Measurements from ENCODE around the gene HES4. TPM values are rescaled to one million over a fixed set of nuclear protein-coding genes. Genes with fewer than 3 reads are reported as not detected.

Gene HES4
- total RNA-seq, 1 experiment from 2014 or later, result 233 TPM

DNA sequence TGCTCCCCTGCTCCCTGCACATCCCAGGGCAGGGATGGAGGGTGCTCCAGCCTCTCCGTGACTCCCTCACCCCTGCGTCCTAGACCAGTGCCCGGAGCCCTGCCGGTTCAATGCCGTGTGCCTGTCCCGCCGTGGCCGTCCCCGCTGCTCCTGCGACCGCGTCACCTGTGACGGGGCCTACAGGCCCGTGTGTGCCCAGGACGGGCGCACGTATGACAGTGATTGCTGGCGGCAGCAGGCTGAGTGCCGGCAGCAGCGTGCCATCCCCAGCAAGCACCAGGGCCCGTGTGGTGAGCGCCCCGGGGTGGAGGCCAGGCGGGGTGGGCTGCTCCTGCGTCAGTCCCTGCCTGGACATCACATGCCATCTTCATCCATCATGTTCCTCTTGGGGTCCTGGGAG, 42.0 kb upstream of the HES4 start:
- H2AFZ ChIP-seq (ENCODE audit: low read length), result no peak overlapping the region
- H3K4me3 ChIP-seq (ENCODE audit: low read length), result no peak overlapping the region
- H3K36me3 ChIP-seq (ENCODE audit: low read depth, low read length), result peaks cover 58% of the 10 kb centered on the region
- H3K4me2 ChIP-seq (ENCODE audit: low read length), result no peak overlapping the region
- H3K27ac ChIP-seq (ENCODE audit: low read length), result no peak overlapping the region
- intact Hi-C loops (cut with micrococcal nuclease), result no loop called here
- POLR2A ChIA-PET (ENCODE audit: unreplicated experiment), result no interaction called here
- H3K9ac ChIP-seq (ENCODE audit: low read length), result no peak overlapping the region
- H3K9me3 ChIP-seq (ENCODE audit: low read length), result no peaks in the 10 kb centered on the region
- no TSS peak for BruUV-seq (replicated peaks)
- CTCF ChIA-PET, result no interaction called here
- no peaks in the 10 kb centered on the region for H3F3A ChIP-seq (ENCODE audit: low read length, unreplicated experiment)
- peaks cover 11% of the 10 kb centered on the region for H3K4me1 ChIP-seq (ENCODE audit: insufficient read depth, low read length)
- H3K27me3 ChIP-seq (ENCODE audit: low read length), result no peaks in the 10 kb centered on the region
- DNase-seq (no peak), ATAC-seq (no peak)
- peaks cover 55% of the 10 kb centered on the region for H4K20me1 ChIP-seq (ENCODE audit: low read length)
- H3K9me2 ChIP-seq (replicated peaks; ENCODE audit: low read length), result no peaks in the 10 kb centered on the region
- TF ChIP-seq EZH2phosphoT487 (IDR thresholded peaks at IDR 0.05; ENCODE audit: borderline replicate concordance, low read length), result no peak
- TF ChIP-seq EZH2 (IDR thresholded peaks at IDR 0.05; ENCODE audit: low read length, unreplicated experiment), result no peak
- TF ChIP-seq, protein P1, sequence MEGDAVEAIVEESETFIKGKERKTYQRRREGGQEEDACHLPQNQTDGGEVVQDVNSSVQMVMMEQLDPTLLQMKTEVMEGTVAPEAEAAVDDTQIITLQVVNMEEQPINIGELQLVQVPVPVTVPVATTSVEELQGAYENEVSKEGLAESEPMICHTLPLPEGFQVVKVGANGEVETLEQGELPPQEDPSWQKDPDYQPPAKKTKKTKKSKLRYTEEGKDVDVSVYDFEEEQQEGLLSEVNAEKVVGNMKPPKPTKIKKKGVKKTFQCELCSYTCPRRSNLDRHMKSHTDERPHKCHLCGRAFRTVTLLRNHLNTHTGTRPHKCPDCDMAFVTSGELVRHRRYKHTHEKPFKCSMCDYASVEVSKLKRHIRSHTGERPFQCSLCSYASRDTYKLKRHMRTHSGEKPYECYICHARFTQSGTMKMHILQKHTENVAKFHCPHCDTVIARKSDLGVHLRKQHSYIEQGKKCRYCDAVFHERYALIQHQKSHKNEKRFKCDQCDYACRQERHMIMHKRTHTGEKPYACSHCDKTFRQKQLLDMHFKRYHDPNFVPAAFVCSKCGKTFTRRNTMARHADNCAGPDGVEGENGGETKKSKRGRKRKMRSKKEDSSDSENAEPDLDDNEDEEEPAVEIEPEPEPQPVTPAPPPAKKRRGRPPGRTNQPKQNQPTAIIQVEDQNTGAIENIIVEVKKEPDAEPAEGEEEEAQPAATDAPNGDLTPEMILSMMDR (conservative IDR thresholded peaks at IDR 0.05; ENCODE audit: low read depth, low read length), result no peak
- peaks cover 42% of the 10 kb centered on the region for H3K79me2 ChIP-seq (ENCODE audit: low read length)

DNA sequence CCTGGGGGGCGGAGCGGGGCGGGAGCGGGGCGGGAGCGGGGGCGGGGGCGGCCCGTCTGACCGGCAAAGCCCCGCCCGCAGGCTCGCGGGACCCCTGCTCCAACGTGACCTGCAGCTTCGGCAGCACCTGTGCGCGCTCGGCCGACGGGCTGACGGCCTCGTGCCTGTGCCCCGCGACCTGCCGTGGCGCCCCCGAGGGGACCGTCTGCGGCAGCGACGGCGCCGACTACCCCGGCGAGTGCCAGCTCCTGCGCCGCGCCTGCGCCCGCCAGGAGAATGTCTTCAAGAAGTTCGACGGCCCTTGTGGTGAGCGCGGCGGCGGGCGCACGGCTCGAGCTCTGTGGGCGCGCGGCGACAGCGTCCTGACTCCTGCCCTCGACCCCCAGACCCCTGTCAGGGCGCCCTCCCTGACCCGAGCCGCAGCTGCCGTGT, 41.2 kb upstream of the HES4 start:
- Histone ChIP-seq H3K27me3 (ENCODE audit: low read length) (no peaks in the 10 kb centered on the region), H3K79me2 (ENCODE audit: low read length) (peaks cover 50% of the 10 kb centered on the region), H4K20me1 (ENCODE audit: low read length) (peaks cover 60% of the 10 kb centered on the region), H3K4me1 (ENCODE audit: insufficient read depth, low read length) (peaks cover 11% of the 10 kb centered on the region), H3K4me2 (ENCODE audit: low read length) (no peak overlapping the region), H3K9me3 (ENCODE audit: low read length) (no peaks in the 10 kb centered on the region), H3K27ac (ENCODE audit: low read length) (no peak overlapping the region), H3K4me3 (ENCODE audit: low read length) (no peak overlapping the region), H2AFZ (ENCODE audit: low read length) (no peak overlapping the region), H3K9me2 (replicated peaks; ENCODE audit: low read length) (no peaks in the 10 kb centered on the region), H3K36me3 (ENCODE audit: low read depth, low read length) (peaks cover 59% of the 10 kb centered on the region), H3K9ac (ENCODE audit: low read length) (no peak overlapping the region), H3F3A (ENCODE audit: low read length, unreplicated experiment) (no peaks in the 10 kb centered on the region)
- POLR2A ChIA-PET (ENCODE audit: unreplicated experiment), result no interaction called here
- DNase-seq (no peak), ATAC-seq (no peak)
- intact Hi-C loops (cut with micrococcal nuclease), result no loop called here
- TF ChIP-seq, protein P1 (conservative IDR thresholded peaks at IDR 0.05; ENCODE audit: low read depth, low read length), result no peak
- TF ChIP-seq EZH2phosphoT487 (IDR thresholded peaks at IDR 0.05; ENCODE audit: borderline replicate concordance, low read length), result no peak
- TF ChIP-seq EZH2 (IDR thresholded peaks at IDR 0.05; ENCODE audit: low read length, unreplicated experiment), result no peak
- no TSS peak for BruUV-seq (replicated peaks)
- CTCF ChIA-PET, result interaction anchor here (0.5 kb wide), 1 partner anchor 23 kb away, joined by 4 read pairs; no protein-coding TSS in a partner anchor
